Measurements from ENCODE around the gene BUD13. TPM values are rescaled to one million over a fixed set of nuclear protein-coding genes. Genes with fewer than 3 reads are reported as not detected.

BUD13 gene
- total and polyA plus RNA-seq, 10 of the 15 experiments (the other 5 are each of a cell fraction or from before 2014, with no cell fraction given) = 10.9 to 36.5 (median 24.7) TPM

- peak; percentile 39; the same call in 1 of the 2 replicates for TF ChIP-seq ATF7 (IDR thresholded peaks at IDR 0.05; ENCODE audit: low read depth)
- peak in 1 of 2 experiments; percentile 29; a peak in 1 of 4 replicates for TF ChIP-seq IKZF2 (IDR thresholded peaks at IDR 0.05)
- peak; percentile 80 to 94 for TF ChIP-seq BHLHE40 (IDR thresholded peaks at IDR 0.05; ENCODE audit: borderline replicate concordance in 1 of 2, low read depth in 2 of 2, low read length in 1 of 2)
- no peak for TF ChIP-seq HDAC2 (IDR thresholded peaks at IDR 0.05)
- TF ChIP-seq LARP7 (IDR thresholded peaks at IDR 0.05) = peak; percentile 86
- TF ChIP-seq E2F8 (IDR thresholded peaks at IDR 0.05; ENCODE audit: low read depth, partially characterized antibody) = no peak
- TF ChIP-seq SKIL (IDR thresholded peaks at IDR 0.05; ENCODE audit: low read depth, poor library complexity, severe bottlenecking) = no peak
- peak; percentile 53 for TF ChIP-seq BCL3 (IDR thresholded peaks at IDR 0.05; ENCODE audit: borderline replicate concordance, insufficient read depth, low read depth, low read length, poor library complexity, severe bottlenecking)
- TF ChIP-seq GABPA (IDR thresholded peaks at IDR 0.05; ENCODE audit: low read depth) = peak; percentile 71
- peak; percentile 5; the same call in 1 of the 2 replicates for TF ChIP-seq IRF4 (IDR thresholded peaks at IDR 0.05; ENCODE audit: low read depth, low read length)
- TF ChIP-seq RBBP5 (conservative IDR thresholded peaks at IDR 0.05) = peak; percentile 88; the same call in 1 of the 2 replicates
- peak; percentile 89 for TF ChIP-seq GATAD2B (conservative IDR thresholded peaks at IDR 0.05; ENCODE audit: low read depth)
- no peak; the same call in none of the 2 replicates for TF ChIP-seq NR2F1 (conservative IDR thresholded peaks at IDR 0.05)
- TF ChIP-seq YY1 (IDR thresholded peaks at IDR 0.05; ENCODE audit: low read depth, low read length) = peak; percentile 97
- no peak for TF ChIP-seq SMAD1 (IDR thresholded peaks at IDR 0.05; ENCODE audit: low read depth, partially characterized antibody)
- no peak for TF ChIP-seq KDM1A (IDR thresholded peaks at IDR 0.05; ENCODE audit: borderline replicate concordance)
- peak; percentile 73 for TF ChIP-seq RELA (IDR thresholded peaks at IDR 0.05; ENCODE audit: borderline replicate concordance, partially characterized antibody)
- no peak for TF ChIP-seq CEBPB (IDR thresholded peaks at IDR 0.05; ENCODE audit: borderline replicate concordance in 1 of 2, low read depth in 2 of 2, low read length in 2 of 2)
- TF ChIP-seq ZBTB33 (IDR thresholded peaks at IDR 0.05) = no peak
- TF ChIP-seq RCOR1 (conservative IDR thresholded peaks at IDR 0.05; ENCODE audit: low read depth, low read length) = peak; percentile 82; the same call in 1 of the 2 replicates
- TF ChIP-seq RUNX3 (IDR thresholded peaks at IDR 0.05; ENCODE audit: low read length) = peak; percentile 72
Observed at GRCh38 chr11:116772443-116773202, at the start of gene BUD13 (continued).
